GM19025 (cell line): ENCODE results near the gene PCNX1.
A peak's percentile ranks its signal among the peaks of the same experiment; 100 is the strongest.
"Not testable (repeated sequence)": the region's sequence is repeated elsewhere in the genome, so short reads cannot be mapped to it uniquely, and the experiment has no call there.

Experiments used
- ATAC-seq: cut with Tn5 transposase; IDR thresholded peaks from one replicate; pipeline ENCODE4 v1.9.1; 2021; ENCODE audit warnings: mild to moderate bottlenecking, low read depth, moderate library complexity; ENCODE audit not compliant: unreplicated experiment

PCNX1 gene

GRCh38 chr14:70907176-70907995, at the start of gene PCNX1:
PCNX1 (plus strand) TSS chr14:70907459; CDS start chr14:70907851, 392 bp downstream.
- peak; percentile 67 for ATAC-seq

- ATAC-seq, result no peak
These were observed 49.8 kb upstream of the PCNX1 start for GRCh38 chr14:70857496-70857890.

GRCh38 chr14:70858641-70859040, 48.6 kb upstream of the PCNX1 start:
- ATAC-seq, result no peak

GRCh38 chr14:70866992-70867391, 40.3 kb upstream of the PCNX1 start:
- not testable (repeated sequence) for ATAC-seq

GRCh38 chr14:70871001-70871400, 36.3 kb upstream of the PCNX1 start:
- no peak for ATAC-seq

GRCh38 chr14:70871863-70872677, 35.2 kb upstream of the PCNX1 start:
- no peak for ATAC-seq

GRCh38 chr14:70872678-70873020, 34.6 kb upstream of the PCNX1 start:
- ATAC-seq, result no peak

- no peak for ATAC-seq
These were observed 33.6 kb upstream of the PCNX1 start for GRCh38 chr14:70873627-70874026.

- ATAC-seq, result not testable (repeated sequence)
These were observed 31.3 kb upstream of the PCNX1 start for GRCh38 chr14:70875811-70876460.

- ATAC-seq, result no peak
These were observed 27.8 kb upstream of the PCNX1 start for GRCh38 chr14:70879448-70879847.

- not testable (repeated sequence) for ATAC-seq
These were observed 26.4 kb upstream of the PCNX1 start for GRCh38 chr14:70880888-70881287.

- ATAC-seq, result peak; percentile 66
These were observed 25.6 kb upstream of the PCNX1 start for GRCh38 chr14:70881549-70882177.

GRCh38 chr14:70882776-70883492, 24.3 kb upstream of the PCNX1 start:
- no peak for ATAC-seq

- no peak for ATAC-seq
These were observed 22.5 kb upstream of the PCNX1 start for GRCh38 chr14:70884595-70885342.

GRCh38 chr14:70885343-70886022, 21.8 kb upstream of the PCNX1 start:
- ATAC-seq, result no peak

- ATAC-seq, result peak; percentile 42
These were observed 20.6 kb upstream of the PCNX1 start for GRCh38 chr14:70886421-70887206.

GRCh38 chr14:70887207-70887681, 20.0 kb upstream of the PCNX1 start:
- ATAC-seq, result peak; percentile 36
